Keratinocyte (primary cell): Measurements from ENCODE around the gene CPEB4. TPM values are rescaled to one million over a fixed set of nuclear protein-coding genes. Genes with fewer than 3 reads are reported as not detected.

ENCODE experiments used
- DNase-seq: peaks from one replicate; pipeline ENCODE4 v3.0.0-alpha.2; 2011; ENCODE audit warnings: low read depth, missing footprints, low spot score
- FAIRE-seq: peaks from 2 replicates; lab custom pipeline; 2011; peaks lifted over from hg19 to GRCh38; lab: Jason Lieb, UNC
- H2AFZ ChIP-seq: 2 replicates; pipeline ENCODE4 v1.6.0; 2012; ENCODE audit warnings: low read length, control low read depth, inconsistent platforms; ENCODE audit not compliant: control insufficient read depth
- H3K27ac ChIP-seq: 2 replicates; pipeline ENCODE4 v1.5.1; 2011; ENCODE audit warnings: low read length; ENCODE audit not compliant: control insufficient read depth, insufficient read depth
- H3K27me3 ChIP-seq: 3 replicates; pipeline ENCODE4 v1.6.0; 2011; ENCODE audit warnings: low read length; ENCODE audit not compliant: control insufficient read depth, insufficient read depth; ENCODE audit errors: extremely low read depth
- H3K36me3 ChIP-seq, 2 experiments: 2 replicates in 1 of 2; 3 replicates in 1 of 2; pipeline ENCODE4 v1.5.1; 2011; ENCODE audit warnings: low read length in 2 of 2, mild to moderate bottlenecking in 1 of 2; ENCODE audit not compliant: control insufficient read depth in 2 of 2, insufficient read depth in 2 of 2; ENCODE audit errors: extremely low read depth in 1 of 2
- H3K4me1 ChIP-seq: 3 replicates; pipeline ENCODE4 v1.5.1; 2011; ENCODE audit warnings: low read length; ENCODE audit not compliant: control insufficient read depth, insufficient read depth; ENCODE audit errors: extremely low read depth
- H3K4me2 ChIP-seq: 3 replicates; pipeline ENCODE4 v1.6.0; 2011; ENCODE audit warnings: low read depth, low read length; ENCODE audit not compliant: control insufficient read depth, insufficient read depth; ENCODE audit errors: extremely low read depth
- H3K4me3 ChIP-seq, 3 experiments: fragments of 200-600 bp in 1 of 3; sonication (generic) in 1 of 3; 2 replicates in 2 of 3; 3 replicates in 1 of 3; pipeline ENCODE4 v1.5.1; 2011 to 2016; ENCODE audit warnings: low read length in 3 of 3, mild to moderate bottlenecking in 3 of 3, control low read depth in 2 of 3, inconsistent platforms in 1 of 3, low read depth in 1 of 3, mixed read lengths in 1 of 3, mixed run types in 1 of 3, moderate library complexity in 1 of 3; ENCODE audit not compliant: control insufficient read depth in 2 of 3, insufficient read depth in 2 of 3; ENCODE audit errors: extremely low read depth in 1 of 3
- H3K79me2 ChIP-seq: 2 replicates; pipeline ENCODE4 v1.6.0; 2012; ENCODE audit warnings: low read length; ENCODE audit not compliant: control insufficient read depth, insufficient read depth
- H3K9ac ChIP-seq: 3 replicates; pipeline ENCODE4 v1.6.0; 2011; ENCODE audit warnings: low read length; ENCODE audit not compliant: control insufficient read depth, insufficient read depth; ENCODE audit errors: extremely low read depth
- H3K9me1 ChIP-seq: 3 replicates; pipeline ENCODE4 v1.6.0; 2011; ENCODE audit warnings: low read length; ENCODE audit not compliant: control insufficient read depth, insufficient read depth; ENCODE audit errors: extremely low read depth
- H3K9me3 ChIP-seq: 2 replicates; pipeline ENCODE4 v1.5.1; 2012; ENCODE audit warnings: low read depth, low read length; ENCODE audit not compliant: control insufficient read depth
- H4K20me1 ChIP-seq: 3 replicates; pipeline ENCODE4 v1.6.0; 2011; ENCODE audit warnings: low read length; ENCODE audit not compliant: control insufficient read depth, insufficient read depth; ENCODE audit errors: extremely low read depth
- CTCF ChIP-seq, 3 experiments: IDR thresholded peaks in 1 of 3; conservative IDR thresholded peaks in 1 of 3; optimal IDR thresholded peaks in 1 of 3; 2 replicates in 2 of 3; 3 replicates in 1 of 3; pipeline versions ENCODE3 to v1.5.1; 2011; ENCODE audit warnings: low read length in 3 of 3, mild to moderate bottlenecking in 3 of 3, moderate library complexity in 2 of 3, control low read depth in 1 of 3, inconsistent platforms in 1 of 3; ENCODE audit not compliant: insufficient read depth in 2 of 3; ENCODE audit errors: extremely low read depth in 1 of 3
- EZH2 ChIP-seq: IDR thresholded peaks from one replicate; pipeline ENCODE4 v1.6.1; 2012; ENCODE audit warnings: inconsistent platforms, mild to moderate bottlenecking, low read length, moderate library complexity
- dilution Hi-C: fragments of 300-500 bp; cut with MboI; formaldehyde crosslinking; loops from one replicate; pipeline ENCODE4 v1.7.0; 2020; ENCODE audit warnings: low sequenced_read_pairs; ENCODE audit not compliant: extremely low pct_ligation_motif_present
- polyA plus RNA-seq, 5 experiments: library from polyadenylated mRNA; depleted of rRNA in 3 of 5; stranded (reverse) in 3 of 5; stranded (forward) in 1 of 5; unstranded in 1 of 5; fragments of >200 nt; gene quantifications; 1 replicate in 1 of 5; 2 replicates in 3 of 5; 3 replicates in 1 of 5; pipeline versions ENCODE4 v1.2.1 to v1.2.3, GENCODE V29; 2011 to 2012; ENCODE audit warnings: missing spikeins in 2 of 5, low read depth in 1 of 5, low replicate concordance in 1 of 5

The CPEB4 gene
- polyA plus RNA-seq, 1 donor (not counting 4 experiments of a cell fraction or from before 2014, with no cell fraction given) = 13.8 TPM

DNA sequence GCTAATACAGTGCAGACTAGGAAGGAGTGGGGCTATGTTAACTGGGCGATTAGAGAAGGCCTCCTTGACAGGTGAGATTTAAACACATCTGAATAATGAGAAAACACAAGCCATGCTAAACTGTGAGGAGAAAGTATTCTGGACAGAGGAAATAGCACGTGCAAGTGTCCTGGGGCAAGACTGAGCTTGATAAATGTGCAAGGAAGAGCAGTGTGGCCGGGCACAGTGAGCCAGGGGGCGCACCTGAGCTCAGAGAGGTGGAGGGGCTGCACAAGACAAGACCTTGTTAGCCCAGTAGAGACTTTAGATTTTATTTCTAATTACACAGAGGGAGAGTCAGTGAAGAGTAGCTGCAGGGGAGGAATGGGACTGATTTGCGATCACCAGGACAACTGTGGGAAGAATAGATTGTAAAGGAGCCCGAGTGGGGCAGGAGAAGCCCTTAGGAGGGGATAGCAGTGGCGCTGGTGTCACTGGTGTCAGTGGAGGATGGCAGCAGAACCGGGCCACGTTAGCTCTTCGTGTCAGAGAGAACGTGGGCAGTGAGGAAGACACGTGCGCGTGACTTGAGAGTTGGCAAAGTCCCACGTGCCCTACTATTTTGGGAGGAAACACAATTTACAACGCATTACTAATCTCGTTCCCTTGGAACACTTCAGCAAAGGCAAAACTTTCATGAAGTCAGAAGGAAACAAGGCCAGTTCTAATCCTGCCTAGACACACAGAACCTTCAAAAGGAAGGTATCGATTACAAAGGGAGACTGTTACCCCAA, 82.9 kb downstream of the CPEB4 start:
- peaks cover 5% of the 10 kb centered on the region for H3K4me1 ChIP-seq
- H3K9me3 ChIP-seq = no peaks in the 10 kb centered on the region
- H3K4me3 ChIP-seq = no peak overlapping the region
- no peaks in the 10 kb centered on the region for H3K79me2 ChIP-seq
- no peak overlapping the region for H3K4me2 ChIP-seq
- no peaks in the 10 kb centered on the region for H4K20me1 ChIP-seq
- H3K9ac ChIP-seq = no peak overlapping the region
- H2AFZ ChIP-seq = no peak overlapping the region
- TF ChIP-seq CTCF (optimal IDR thresholded peaks at IDR 0.05 in 1 of 3, IDR thresholded peaks at IDR 0.05 in 1 of 3, conservative IDR thresholded peaks at IDR 0.05 in 1 of 3; ENCODE audit: extremely low read depth in 1 of 3, insufficient read depth in 2 of 3, low read length in 3 of 3) (peak in 1 of 3 experiments; percentile 32), EZH2 (no peak)
- dilution Hi-C loops = no loop called here
- no peak for DNase-seq
- FAIRE-seq = no peak
- no peaks in the 10 kb centered on the region for H3K9me1 ChIP-seq
- no peak overlapping the region for H3K27ac ChIP-seq
- H3K27me3 ChIP-seq = no peaks in the 10 kb centered on the region
- H3K36me3 ChIP-seq = no peaks in the 10 kb centered on the region

DNA sequence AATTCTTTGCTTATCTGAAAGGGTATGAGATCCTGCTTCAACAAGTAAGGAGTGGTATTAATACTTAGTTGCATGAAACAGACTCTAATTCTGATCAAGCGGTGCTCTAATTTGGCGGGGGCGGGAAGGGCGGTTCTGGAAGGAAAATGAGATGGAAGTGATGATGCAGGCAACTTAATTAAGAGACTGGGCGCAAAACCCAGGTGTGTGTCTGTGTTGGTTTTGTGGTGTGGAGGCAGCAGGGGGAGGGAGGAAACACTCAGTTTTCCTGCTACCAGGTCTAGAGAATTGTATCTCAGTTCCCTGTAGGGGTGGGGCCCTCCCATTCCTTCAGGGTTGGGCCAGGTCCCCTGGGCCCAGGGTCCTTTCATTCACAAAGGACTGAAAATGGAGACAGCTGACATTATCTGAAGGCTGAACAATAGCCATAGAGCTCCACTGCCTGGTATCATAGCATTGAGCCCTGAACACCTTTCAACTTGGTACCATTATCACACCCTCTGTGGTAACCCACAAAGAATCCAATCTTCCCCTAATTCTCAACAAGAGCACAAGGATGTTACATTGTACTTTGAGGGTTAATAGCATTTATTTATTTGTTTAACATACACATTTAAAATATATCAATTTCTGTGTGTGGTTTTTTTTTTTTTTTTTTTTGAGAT, 83.7 kb downstream of the CPEB4 start:
- FAIRE-seq (no peak), DNase-seq (no peak)
- Histone ChIP-seq H3K4me3 (no peak overlapping the region), H3K9ac (no peak overlapping the region), H4K20me1 (no peaks in the 10 kb centered on the region), H3K36me3 (no peaks in the 10 kb centered on the region), H3K79me2 (no peaks in the 10 kb centered on the region), H3K4me1 (peaks cover 5% of the 10 kb centered on the region), H3K9me1 (no peaks in the 10 kb centered on the region), H3K27ac (no peak overlapping the region), H3K4me2 (no peak overlapping the region), H3K27me3 (no peaks in the 10 kb centered on the region), H2AFZ (no peak overlapping the region), H3K9me3 (no peaks in the 10 kb centered on the region)
- TF ChIP-seq EZH2 = no peak
- TF ChIP-seq CTCF (optimal IDR thresholded peaks at IDR 0.05 in 1 of 3, IDR thresholded peaks at IDR 0.05 in 1 of 3, conservative IDR thresholded peaks at IDR 0.05 in 1 of 3; ENCODE audit: extremely low read depth in 1 of 3, insufficient read depth in 2 of 3, low read length in 3 of 3) = no peak
- dilution Hi-C loops = no loop called here
